HG02623 (cell line): ENCODE results near the gene AAK1.
A peak's percentile ranks its signal among the peaks of the same experiment; 100 is the strongest.
"Not testable (repeated sequence)": the region's sequence is repeated elsewhere in the genome, so short reads cannot be mapped to it uniquely, and the experiment has no call there.

Experiments
- ATAC-seq: cut with Tn5 transposase; IDR thresholded peaks from one replicate; pipeline ENCODE4 v1.9.1; 2021; ENCODE audit warnings: moderate library complexity; ENCODE audit not compliant: unreplicated experiment

Gene AAK1

GRCh38 chr2:69577467-69578197, 65.9 kb downstream of the AAK1 start:
- ATAC-seq, result no peak

- no peak for ATAC-seq
Measured at GRCh38 chr2:69576880-69577279, 66.7 kb downstream of the AAK1 start.

- no peak for ATAC-seq
Measured at GRCh38 chr2:69575926-69576325, 67.6 kb downstream of the AAK1 start.

- ATAC-seq, result not testable (repeated sequence)
Measured at GRCh38 chr2:69575371-69575770, 68.2 kb downstream of the AAK1 start.

GRCh38 chr2:69572641-69573040, 70.9 kb downstream of the AAK1 start:
- ATAC-seq, result no peak

GRCh38 chr2:69571189-69571588, 72.3 kb downstream of the AAK1 start:
- no peak for ATAC-seq

GRCh38 chr2:69570474-69570873, 73.1 kb downstream of the AAK1 start:
- ATAC-seq, result no peak

GRCh38 chr2:69567909-69568300, 75.6 kb downstream of the AAK1 start:
- ATAC-seq, result no peak

GRCh38 chr2:69567157-69567908, 76.2 kb downstream of the AAK1 start:
- no peak for ATAC-seq

GRCh38 chr2:69566669-69567068, 76.9 kb downstream of the AAK1 start:
- ATAC-seq, result no peak

DNA sequence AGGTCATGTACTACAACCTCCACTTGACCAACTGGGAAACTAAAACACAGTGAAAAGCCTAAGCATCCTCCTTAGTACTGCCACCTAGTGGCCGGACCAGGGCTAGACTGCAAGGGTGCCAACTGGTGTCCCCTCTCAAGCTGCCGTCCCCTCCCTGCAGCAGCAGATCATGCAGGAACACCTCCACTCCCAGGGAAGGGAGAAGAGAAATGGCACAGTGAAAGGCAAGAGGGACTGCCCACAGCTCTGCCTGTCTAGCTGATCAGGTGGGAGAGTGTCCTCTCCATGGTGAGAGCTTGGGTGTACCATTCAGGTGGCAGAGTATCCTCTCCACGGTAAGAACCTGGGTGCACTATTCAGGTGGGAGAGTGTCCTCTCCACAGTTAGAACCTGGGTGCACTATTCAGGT, 78.1 kb downstream of the AAK1 start:
- ATAC-seq, result no peak

GRCh38 chr2:69564604-69565003, 78.9 kb downstream of the AAK1 start:
- no peak for ATAC-seq

DNA sequence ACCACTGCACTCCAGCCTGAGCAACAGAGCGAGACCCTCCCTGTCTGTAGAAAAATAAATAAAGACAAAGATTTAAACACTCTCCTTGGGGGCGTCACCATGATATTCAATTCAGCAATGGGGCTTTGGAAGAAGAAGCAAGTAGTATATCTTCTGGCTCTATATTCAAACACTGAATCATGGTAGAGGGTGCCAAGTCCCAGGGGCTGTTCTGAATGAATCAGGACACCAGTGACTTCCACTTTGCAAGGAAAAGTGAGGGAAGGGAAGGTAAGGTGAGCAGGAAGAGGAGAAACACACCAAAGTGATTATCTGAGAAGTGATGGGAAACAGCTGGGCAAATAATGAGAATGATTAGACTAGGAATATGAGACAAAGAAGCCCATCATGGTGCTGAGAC, 80.5 kb downstream of the AAK1 start:
- no peak for ATAC-seq

GRCh38 chr2:69561101-69561500, 82.4 kb downstream of the AAK1 start:
- no peak for ATAC-seq

- no peak for ATAC-seq
Measured at GRCh38 chr2:69560147-69560482, 83.4 kb downstream of the AAK1 start.

DNA sequence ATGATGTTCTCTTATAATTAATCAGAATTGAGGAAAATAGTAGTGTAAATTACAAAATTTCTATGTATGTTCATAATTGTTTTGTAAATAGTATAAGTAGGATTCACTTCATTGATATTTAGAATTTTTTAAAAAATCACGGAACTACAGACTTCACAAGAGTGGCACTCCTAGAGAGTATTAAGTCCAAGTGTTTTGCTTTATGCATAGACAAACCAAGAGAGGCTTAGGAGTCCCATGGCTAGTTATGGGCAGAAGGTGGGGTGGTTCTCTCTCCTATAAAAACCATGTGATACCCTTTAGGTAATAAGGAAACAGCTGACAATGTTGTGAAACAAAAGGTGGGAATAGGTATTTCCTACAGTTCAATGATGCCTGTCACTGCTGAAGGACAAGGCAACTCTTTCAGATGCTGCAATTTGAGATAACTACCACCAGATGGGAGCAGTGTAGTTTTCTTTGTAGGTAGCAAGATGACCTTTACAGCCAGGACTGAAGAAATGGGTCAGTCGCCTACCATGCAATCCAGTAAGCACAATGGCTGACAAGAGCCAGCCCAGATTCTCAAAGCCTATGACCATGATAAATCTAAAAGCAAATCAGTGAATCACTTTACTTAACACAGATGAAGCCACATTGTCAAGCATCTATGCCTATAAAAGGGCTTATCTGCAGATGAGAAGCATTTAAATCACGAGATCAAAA, 83.9 kb downstream of the AAK1 start:
- peak; percentile 50 for ATAC-seq

DNA sequence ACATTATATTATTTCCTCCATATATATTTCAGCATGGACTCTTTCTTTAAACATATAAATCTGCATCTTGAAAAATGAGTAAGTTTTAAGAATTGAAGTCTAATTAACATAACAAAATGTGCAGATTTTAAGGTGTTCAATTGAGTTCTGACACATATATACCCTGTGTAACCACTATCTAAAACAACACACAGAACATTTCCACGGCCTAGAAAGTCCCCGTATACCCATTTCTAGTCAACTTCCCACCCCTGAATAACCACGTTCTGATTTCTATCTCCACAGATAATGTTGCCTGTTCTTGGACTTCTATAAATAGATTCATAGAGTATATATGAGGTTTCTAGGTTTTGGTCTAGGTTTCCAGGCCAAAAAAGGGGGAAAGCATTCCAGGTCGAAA, 87.5 kb downstream of the AAK1 start:
- ATAC-seq, result no peak

DNA sequence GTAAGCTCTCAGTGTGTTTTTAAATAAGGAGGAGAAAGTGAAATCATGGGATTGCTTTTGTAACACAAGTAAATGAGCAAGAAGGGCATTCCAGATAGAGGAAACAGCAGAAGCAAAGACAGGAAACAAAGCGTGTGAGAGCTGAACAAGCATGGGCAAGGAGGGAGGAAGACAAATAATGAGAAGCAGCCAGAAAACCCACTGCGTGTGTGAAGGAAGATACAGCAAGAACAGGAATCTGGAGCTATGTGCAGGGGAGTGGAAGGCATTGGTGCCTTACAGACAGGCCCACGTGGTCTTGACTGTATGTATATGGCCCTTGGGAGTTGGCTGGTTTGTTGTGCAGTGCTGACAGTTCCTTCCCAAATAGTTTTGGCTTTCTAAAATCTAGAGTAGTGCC, 88.6 kb downstream of the AAK1 start:
- peak; percentile 46 for ATAC-seq

DNA sequence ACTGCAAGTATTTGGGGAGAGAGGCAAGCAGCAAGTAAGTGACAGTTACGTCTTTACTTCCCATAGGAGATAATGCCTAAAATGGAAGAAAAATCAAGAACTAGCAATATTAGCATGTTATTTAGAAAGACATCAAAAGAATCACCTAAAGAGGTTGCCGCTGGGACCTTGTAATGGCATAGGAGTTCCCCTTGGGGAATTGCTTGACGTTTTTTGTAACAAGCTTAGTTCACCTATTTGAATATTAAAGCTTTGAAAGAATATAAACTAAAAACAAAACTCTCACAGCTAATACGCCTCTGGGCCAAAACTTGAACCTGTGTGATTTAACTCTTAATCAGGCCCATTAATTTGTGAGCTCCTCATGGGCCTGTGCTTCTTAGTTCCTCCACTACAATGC, 89.0 kb downstream of the AAK1 start:
- ATAC-seq, result peak; percentile 5

DNA sequence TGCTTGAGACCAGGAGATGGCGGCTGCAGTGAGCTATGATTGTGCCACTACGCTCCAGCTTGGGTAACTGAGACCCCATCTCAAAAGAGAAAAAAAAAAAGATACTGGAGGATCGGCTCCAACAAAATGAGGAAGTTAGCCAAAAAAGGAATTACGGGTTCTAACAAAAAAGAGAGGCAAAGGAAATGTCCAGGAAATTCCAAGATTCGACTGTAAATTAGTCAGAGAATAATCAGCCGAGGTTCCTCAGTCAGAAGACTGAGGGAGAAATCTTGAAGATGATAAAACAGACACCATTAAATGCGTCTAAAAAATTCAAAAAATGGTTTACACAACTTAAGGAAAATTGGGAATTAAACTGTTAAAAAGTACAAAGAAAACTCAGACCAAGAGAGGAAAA, 89.5 kb downstream of the AAK1 start:
- ATAC-seq, result no peak

GRCh38 chr2:69550511-69550910, 93.0 kb downstream of the AAK1 start:
- not testable (repeated sequence) for ATAC-seq

DNA sequence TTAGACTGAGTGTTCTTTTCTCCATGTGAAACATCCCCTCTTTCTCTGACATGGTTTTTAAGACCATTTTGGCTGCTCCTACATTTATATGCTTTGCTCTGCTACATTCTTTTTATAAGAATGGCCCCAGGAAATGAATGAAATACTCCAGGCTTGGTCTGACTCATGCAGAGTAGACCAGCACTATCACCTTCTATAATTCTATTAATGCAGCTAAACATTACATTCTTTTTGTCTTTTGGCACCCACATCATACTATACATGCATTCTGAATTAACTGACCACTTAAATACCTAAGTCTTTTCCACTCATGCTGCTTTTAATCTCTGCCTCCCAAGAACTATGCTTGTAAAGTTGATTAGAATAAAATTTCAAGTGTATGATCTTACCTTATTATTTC, 94.1 kb downstream of the AAK1 start:
- ATAC-seq, result no peak
